Neural progenitor cell (in vitro differentiated cells): ENCODE measurements around the gene HHAT.

Experiments used
- EZH2 ChIP-seq: fragments of 200-600 bp; sonication (generic); IDR thresholded peaks from 2 replicates; pipeline ENCODE4 v1.6.1; 2017; ENCODE audit warnings: antibody characterized with exemption, mild to moderate bottlenecking, moderate library complexity
- EZH2phosphoT487 ChIP-seq: fragments of 200-600 bp; sonication (generic); IDR thresholded peaks from 2 replicates; pipeline ENCODE4 v1.6.1; 2017; ENCODE audit warnings: antibody characterized with exemption
- TF ChIP-seq, protein P1 (sequence below): fragments of 200-600 bp; sonication (generic); IDR thresholded peaks from 2 replicates; pipeline ENCODE4 v1.5.1; 2017; ENCODE audit warnings: antibody characterized with exemption, mild to moderate bottlenecking

DNA sequence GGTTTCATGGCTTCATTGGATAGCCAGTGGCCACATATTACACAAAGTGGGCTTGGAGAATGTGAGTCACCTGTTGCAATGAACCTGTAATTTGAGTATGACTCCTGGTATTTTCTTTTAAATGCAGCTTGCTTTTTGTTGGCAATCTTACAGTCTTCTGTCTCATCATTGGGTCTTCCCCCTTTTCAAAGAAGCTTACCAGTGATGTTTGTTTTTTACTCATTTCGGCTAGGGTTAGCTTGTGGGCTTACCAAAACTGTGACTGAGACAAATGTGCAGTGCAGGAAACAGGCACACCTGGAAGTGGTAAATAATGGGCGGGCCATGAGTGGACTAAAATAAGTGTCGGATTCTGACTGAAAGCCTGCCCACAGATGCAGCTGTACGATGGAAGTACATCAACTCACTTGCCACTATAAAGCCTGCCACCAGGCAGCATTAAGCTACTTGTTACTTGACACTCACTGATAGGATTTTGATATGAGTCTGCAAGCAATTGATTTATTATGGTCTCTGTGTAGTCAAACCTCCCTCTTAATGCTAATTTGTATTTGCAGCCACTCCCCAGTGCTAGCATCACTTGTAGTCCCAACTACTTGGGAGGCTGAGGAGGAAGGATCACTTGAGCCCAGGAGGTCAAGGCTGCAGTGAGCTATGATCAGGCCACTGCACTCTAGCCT is 4.2 kb downstream of the HHAT start:
- TF ChIP-seq, protein P1, sequence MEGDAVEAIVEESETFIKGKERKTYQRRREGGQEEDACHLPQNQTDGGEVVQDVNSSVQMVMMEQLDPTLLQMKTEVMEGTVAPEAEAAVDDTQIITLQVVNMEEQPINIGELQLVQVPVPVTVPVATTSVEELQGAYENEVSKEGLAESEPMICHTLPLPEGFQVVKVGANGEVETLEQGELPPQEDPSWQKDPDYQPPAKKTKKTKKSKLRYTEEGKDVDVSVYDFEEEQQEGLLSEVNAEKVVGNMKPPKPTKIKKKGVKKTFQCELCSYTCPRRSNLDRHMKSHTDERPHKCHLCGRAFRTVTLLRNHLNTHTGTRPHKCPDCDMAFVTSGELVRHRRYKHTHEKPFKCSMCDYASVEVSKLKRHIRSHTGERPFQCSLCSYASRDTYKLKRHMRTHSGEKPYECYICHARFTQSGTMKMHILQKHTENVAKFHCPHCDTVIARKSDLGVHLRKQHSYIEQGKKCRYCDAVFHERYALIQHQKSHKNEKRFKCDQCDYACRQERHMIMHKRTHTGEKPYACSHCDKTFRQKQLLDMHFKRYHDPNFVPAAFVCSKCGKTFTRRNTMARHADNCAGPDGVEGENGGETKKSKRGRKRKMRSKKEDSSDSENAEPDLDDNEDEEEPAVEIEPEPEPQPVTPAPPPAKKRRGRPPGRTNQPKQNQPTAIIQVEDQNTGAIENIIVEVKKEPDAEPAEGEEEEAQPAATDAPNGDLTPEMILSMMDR, result no peak
- TF ChIP-seq EZH2, result no peak
- TF ChIP-seq EZH2phosphoT487, result no peak
